CD4-positive, alpha-beta T cell treated with Interleukin-15 for 4 hours (primary cell): ENCODE results near the gene GREB1L.
"Not testable (repeated sequence)": the region's sequence is repeated elsewhere in the genome, so short reads cannot be mapped to it uniquely, and the experiment has no call there.

Source experiments
- DNase-seq: peaks from one replicate; pipeline ENCODE4 v3.0.0-alpha.2; 2020; ENCODE audit warnings: low spot score

Gene GREB1L

GRCh38 chr18:21366896-21367295, 124.9 kb downstream of the GREB1L start:
- no peak for DNase-seq

- no peak for DNase-seq
These were observed 127.1 kb downstream of the GREB1L start for GRCh38 chr18:21369146-21369545.

- not testable (repeated sequence) for DNase-seq
These were observed 127.6 kb downstream of the GREB1L start for GRCh38 chr18:21369597-21369996.

GRCh38 chr18:21383031-21383430, 141.0 kb downstream of the GREB1L start:
- DNase-seq = no peak

- DNase-seq = no peak
These were observed 144.7 kb downstream of the GREB1L start for GRCh38 chr18:21386523-21387240.

- DNase-seq = no peak
These were observed 145.9 kb downstream of the GREB1L start for GRCh38 chr18:21387886-21388285.

- no peak for DNase-seq
These were observed 147.3 kb downstream of the GREB1L start for GRCh38 chr18:21389283-21389682.

GRCh38 chr18:21389903-21390302, 147.9 kb downstream of the GREB1L start:
- DNase-seq = no peak

GRCh38 chr18:21391074-21391673, 149.1 kb downstream of the GREB1L start:
- no peak for DNase-seq

- no peak for DNase-seq
These were observed 152.0 kb downstream of the GREB1L start for GRCh38 chr18:21393986-21394385.

- DNase-seq = no peak
These were observed 156.1 kb downstream of the GREB1L start for GRCh38 chr18:21398121-21398520.

GRCh38 chr18:21402272-21402671, 160.2 kb downstream of the GREB1L start:
- DNase-seq = no peak

GRCh38 chr18:21404426-21404825, 162.4 kb downstream of the GREB1L start:
- DNase-seq = no peak

GRCh38 chr18:21406116-21406515, 164.1 kb downstream of the GREB1L start:
- DNase-seq = no peak

GRCh38 chr18:21408681-21409080, 166.6 kb downstream of the GREB1L start:
- no peak for DNase-seq

GRCh38 chr18:21433436-21433835, 191.4 kb downstream of the GREB1L start:
- no peak for DNase-seq

- DNase-seq = no peak
These were observed 197.4 kb downstream of the GREB1L start for GRCh38 chr18:21439431-21439846.

GRCh38 chr18:21441670-21442069, 199.6 kb downstream of the GREB1L start:
- DNase-seq = no peak

GRCh38 chr18:21443776-21444464, 201.9 kb downstream of the GREB1L start:
- DNase-seq = no peak

GRCh38 chr18:21444465-21445212, 202.6 kb downstream of the GREB1L start:
- no peak for DNase-seq

- DNase-seq = no peak
These were observed 206.3 kb downstream of the GREB1L start for GRCh38 chr18:21448299-21448698.
